GM23338 (cell line): ENCODE measurements around the gene MTREX. TPM values are rescaled to one million over a fixed set of nuclear protein-coding genes. Genes with fewer than 3 reads are reported as not detected.

ENCODE experiments used
- ATAC-seq: fragments of 200-7000 bp; cut with Tn5 transposase; 3 replicates; pipeline ENCODE4 v1.9.1; 2020
- DNase-seq: peaks from one replicate; pipeline ENCODE4 v3.0.0-alpha.2; 2015; ENCODE audit warnings: low spot score
- H2AFZ ChIP-seq: fragments of 200-600 bp; sonication (generic); 2 replicates; pipeline ENCODE4 v1.8.0; 2016; ENCODE audit warnings: antibody characterized with exemption, mild to moderate bottlenecking, moderate library complexity
- H3F3A ChIP-seq: fragments of 200-600 bp; sonication (generic); replicated peaks from 2 replicates; pipeline ENCODE4 v1.8.0; 2017; ENCODE audit warnings: antibody characterized with exemption, mixed run types, low read depth
- H3K27ac ChIP-seq: fragments of 200-600 bp; sonication (generic); 2 replicates; pipeline ENCODE4 v1.6.1; 2016; ENCODE audit warnings: low read depth
- H3K27me3 ChIP-seq: fragments of 200-600 bp; sonication (generic); 2 replicates; pipeline ENCODE4 v1.8.0; 2016; ENCODE audit warnings: mild to moderate bottlenecking, mixed run types, moderate library complexity; ENCODE audit not compliant: insufficient read depth
- H3K36me3 ChIP-seq: fragments of 200-600 bp; sonication (generic); 2 replicates; pipeline ENCODE4 v1.8.0; 2016; ENCODE audit warnings: mild to moderate bottlenecking; ENCODE audit not compliant: insufficient read depth
- H3K4me1 ChIP-seq: fragments of 200-600 bp; sonication (generic); 2 replicates; pipeline ENCODE4 v1.8.0; 2016; ENCODE audit warnings: mild to moderate bottlenecking, moderate library complexity; ENCODE audit not compliant: insufficient read depth
- H3K4me2 ChIP-seq: fragments of 200-600 bp; sonication (generic); 2 replicates; pipeline ENCODE4 v1.7.1; 2017; ENCODE audit warnings: mixed run types
- H3K4me3 ChIP-seq: fragments of 200-600 bp; sonication (generic); 2 replicates; pipeline ENCODE4 v1.6.1; 2016; ENCODE audit warnings: mixed run types
- H3K79me2 ChIP-seq: fragments of 200-600 bp; sonication (generic); replicated peaks from 2 replicates; pipeline ENCODE4 v1.8.0; 2017; ENCODE audit warnings: mild to moderate bottlenecking; ENCODE audit not compliant: insufficient read depth
- H3K9me2 ChIP-seq: fragments of 200-600 bp; sonication (generic); 2 replicates; pipeline ENCODE4 v1.8.0; 2017; ENCODE audit not compliant: insufficient read depth
- H4K20me1 ChIP-seq: fragments of 200-600 bp; sonication (generic); replicated peaks from 2 replicates; pipeline ENCODE4 v1.8.0; 2017; ENCODE audit warnings: mild to moderate bottlenecking; ENCODE audit not compliant: insufficient read depth
- H3K27ac Mint-ChIP-seq: 2 replicates; pipeline ENCODE4 v1.8.0; 2020; ENCODE audit warnings: inconsistent platforms, mild to moderate bottlenecking, moderate library complexity, mixed read lengths
- H3K27me3 Mint-ChIP-seq: 3 replicates; pipeline ENCODE4 v1.8.0; 2022; ENCODE audit warnings: low read depth, mild to moderate bottlenecking, moderate library complexity, mixed read lengths, inconsistent platforms; ENCODE audit not compliant: insufficient read depth, poor library complexity
- H3K36me3 Mint-ChIP-seq: 3 replicates; pipeline ENCODE4 v1.8.0; 2021; ENCODE audit warnings: low read depth, mild to moderate bottlenecking, inconsistent platforms, moderate library complexity, mixed read lengths
- H3K4me1 Mint-ChIP-seq: 3 replicates; pipeline ENCODE4 v1.8.0; 2020; ENCODE audit warnings: mild to moderate bottlenecking, inconsistent platforms, mixed read lengths
- H3K4me3 Mint-ChIP-seq: 3 replicates; pipeline ENCODE4 v1.8.0; 2021; ENCODE audit warnings: moderate library complexity, mild to moderate bottlenecking, inconsistent platforms, mixed read lengths
- H3K9me3 Mint-ChIP-seq: 3 replicates; pipeline ENCODE4 v1.8.0; 2020; ENCODE audit warnings: moderate library complexity, mild to moderate bottlenecking, inconsistent platforms, mixed read lengths
- CREB1 ChIP-seq: fragments of 250-450 bp; sonication (Bioruptor Pico); IDR thresholded peaks from 2 replicates; pipeline ENCODE4 v1.5.0; 2020; ENCODE audit warnings: low read depth, mild to moderate bottlenecking, moderate library complexity
- ETS1 ChIP-seq: IDR thresholded peaks from 2 replicates; pipeline ENCODE4 v1.6.1; 2016; ENCODE audit warnings: antibody characterized with exemption
- EZH2 ChIP-seq: fragments of 200-600 bp; sonication (generic); IDR thresholded peaks from one replicate; pipeline ENCODE4 v1.8.0; 2017; ENCODE audit warnings: antibody characterized with exemption, mild to moderate bottlenecking, low read depth; ENCODE audit not compliant: unreplicated experiment
- EZH2phosphoT487 ChIP-seq: fragments of 200-600 bp; sonication (generic); IDR thresholded peaks from one replicate; pipeline ENCODE4 v1.8.1; 2018; ENCODE audit warnings: antibody characterized with exemption; ENCODE audit not compliant: unreplicated experiment
- JUNB ChIP-seq: IDR thresholded peaks from one replicate; pipeline ENCODE4 v1.6.1; 2016; ENCODE audit warnings: antibody characterized with exemption; ENCODE audit not compliant: unreplicated experiment
- NANOG ChIP-seq: IDR thresholded peaks from 2 replicates; pipeline ENCODE4 v1.6.1; 2016; ENCODE audit warnings: antibody characterized with exemption, borderline replicate concordance
- POLR2AphosphoS5 ChIP-seq: IDR thresholded peaks from 2 replicates; pipeline ENCODE4 v1.6.1; 2016; ENCODE audit warnings: antibody characterized with exemption, low read depth
- STAT1 ChIP-seq: IDR thresholded peaks from one replicate; pipeline ENCODE4 v1.6.1; 2016; ENCODE audit warnings: antibody characterized with exemption; ENCODE audit not compliant: unreplicated experiment
- ZNF114 ChIP-seq: fragments of 250-450 bp; sonication (Bioruptor Pico); IDR thresholded peaks from 2 replicates; pipeline ENCODE4 v1.5.0; 2020; ENCODE audit warnings: mild to moderate bottlenecking, moderate library complexity
- ZNF331 ChIP-seq: fragments of 250-450 bp; sonication (Bioruptor Pico); IDR thresholded peaks from 2 replicates; pipeline ENCODE4 v1.5.0; 2020; ENCODE audit warnings: low read depth, mild to moderate bottlenecking, moderate library complexity
- ZNF462 ChIP-seq: fragments of 250-450 bp; sonication (Bioruptor Pico); IDR thresholded peaks from 2 replicates; pipeline ENCODE4 v1.5.0; 2020; ENCODE audit warnings: mild to moderate bottlenecking, moderate library complexity
- polyA plus RNA-seq: library from polyadenylated mRNA; unstranded; fragments of >200 nt; fragmentation: Nextera tagmentation; extraction: Ambion mirVana; gene quantifications from 2 replicates; pipeline ENCODE4 v1.2.1, GENCODE V29; 2016
- total RNA-seq: library from RNA; depleted of rRNA; stranded (reverse); fragments of >200 nt; shearing (Covaris generic); gene quantifications from 2 replicates; pipeline ENCODE4 v1.2.3, GENCODE V29; 2014
- TF ChIP-seq, protein P1 (sequence below): IDR thresholded peaks from one replicate; pipeline ENCODE4 v1.6.1; 2018; ENCODE audit warnings: antibody characterized with exemption; ENCODE audit not compliant: unreplicated experiment
- TF ChIP-seq, protein P2 (sequence below), 2 experiments: fragments of 200-600 bp in 1 of 2; sonication (generic) in 1 of 2; conservative IDR thresholded peaks; 2 replicates each; pipeline versions ENCODE4 v1.5.1 to v1.6.1; 2016 to 2017; ENCODE audit warnings: antibody characterized with exemption in 2 of 2, low read depth in 2 of 2, mild to moderate bottlenecking in 2 of 2, moderate library complexity in 1 of 2

The MTREX gene
- total and polyA plus RNA-seq, 2 experiments from 2014 or later = 47.5 to 94.9 TPM

- H3K9me3 Mint-ChIP-seq = no peaks in the 10 kb centered on the region
- H3K4me1 Mint-ChIP-seq = no peaks in the 10 kb centered on the region
- no peak overlapping the region for H3K27ac Mint-ChIP-seq
- H3K36me3 ChIP-seq = peaks cover 29% of the 10 kb centered on the region
- no peaks in the 10 kb centered on the region for H3K79me2 ChIP-seq
- H3K4me2 ChIP-seq = no peak overlapping the region
- no peaks in the 10 kb centered on the region for H3K9me2 ChIP-seq
- ATAC-seq (no peak), DNase-seq (no peak)
- H3K4me1 ChIP-seq = no peaks in the 10 kb centered on the region
- no peaks in the 10 kb centered on the region for H3F3A ChIP-seq
- no peaks in the 10 kb centered on the region for H4K20me1 ChIP-seq
- no peak overlapping the region for H3K27ac ChIP-seq
- no peaks in the 10 kb centered on the region for H3K27me3 Mint-ChIP-seq
- H3K27me3 ChIP-seq = no peaks in the 10 kb centered on the region
- no peak overlapping the region for H3K4me3 ChIP-seq
- H3K36me3 Mint-ChIP-seq = peaks cover 32% of the 10 kb centered on the region
- TF ChIP-seq POLR2AphosphoS5 (no peak), EZH2phosphoT487 (no peak), ZNF462 (no peak), EZH2 (no peak), STAT1 (no peak), ZNF114 (CRISPR knock-in tag) (no peak), ZNF331 (CRISPR knock-in tag) (no peak), ETS1 (no peak), CREB1 (no peak), JUNB (no peak), NANOG (no peak)
- TF ChIP-seq, protein P1, sequence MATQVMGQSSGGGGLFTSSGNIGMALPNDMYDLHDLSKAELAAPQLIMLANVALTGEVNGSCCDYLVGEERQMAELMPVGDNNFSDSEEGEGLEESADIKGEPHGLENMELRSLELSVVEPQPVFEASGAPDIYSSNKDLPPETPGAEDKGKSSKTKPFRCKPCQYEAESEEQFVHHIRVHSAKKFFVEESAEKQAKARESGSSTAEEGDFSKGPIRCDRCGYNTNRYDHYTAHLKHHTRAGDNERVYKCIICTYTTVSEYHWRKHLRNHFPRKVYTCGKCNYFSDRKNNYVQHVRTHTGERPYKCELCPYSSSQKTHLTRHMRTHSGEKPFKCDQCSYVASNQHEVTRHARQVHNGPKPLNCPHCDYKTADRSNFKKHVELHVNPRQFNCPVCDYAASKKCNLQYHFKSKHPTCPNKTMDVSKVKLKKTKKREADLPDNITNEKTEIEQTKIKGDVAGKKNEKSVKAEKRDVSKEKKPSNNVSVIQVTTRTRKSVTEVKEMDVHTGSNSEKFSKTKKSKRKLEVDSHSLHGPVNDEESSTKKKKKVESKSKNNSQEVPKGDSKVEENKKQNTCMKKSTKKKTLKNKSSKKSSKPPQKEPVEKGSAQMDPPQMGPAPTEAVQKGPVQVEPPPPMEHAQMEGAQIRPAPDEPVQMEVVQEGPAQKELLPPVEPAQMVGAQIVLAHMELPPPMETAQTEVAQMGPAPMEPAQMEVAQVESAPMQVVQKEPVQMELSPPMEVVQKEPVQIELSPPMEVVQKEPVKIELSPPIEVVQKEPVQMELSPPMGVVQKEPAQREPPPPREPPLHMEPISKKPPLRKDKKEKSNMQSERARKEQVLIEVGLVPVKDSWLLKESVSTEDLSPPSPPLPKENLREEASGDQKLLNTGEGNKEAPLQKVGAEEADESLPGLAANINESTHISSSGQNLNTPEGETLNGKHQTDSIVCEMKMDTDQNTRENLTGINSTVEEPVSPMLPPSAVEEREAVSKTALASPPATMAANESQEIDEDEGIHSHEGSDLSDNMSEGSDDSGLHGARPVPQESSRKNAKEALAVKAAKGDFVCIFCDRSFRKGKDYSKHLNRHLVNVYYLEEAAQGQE = no peak
- TF ChIP-seq, protein P2, sequence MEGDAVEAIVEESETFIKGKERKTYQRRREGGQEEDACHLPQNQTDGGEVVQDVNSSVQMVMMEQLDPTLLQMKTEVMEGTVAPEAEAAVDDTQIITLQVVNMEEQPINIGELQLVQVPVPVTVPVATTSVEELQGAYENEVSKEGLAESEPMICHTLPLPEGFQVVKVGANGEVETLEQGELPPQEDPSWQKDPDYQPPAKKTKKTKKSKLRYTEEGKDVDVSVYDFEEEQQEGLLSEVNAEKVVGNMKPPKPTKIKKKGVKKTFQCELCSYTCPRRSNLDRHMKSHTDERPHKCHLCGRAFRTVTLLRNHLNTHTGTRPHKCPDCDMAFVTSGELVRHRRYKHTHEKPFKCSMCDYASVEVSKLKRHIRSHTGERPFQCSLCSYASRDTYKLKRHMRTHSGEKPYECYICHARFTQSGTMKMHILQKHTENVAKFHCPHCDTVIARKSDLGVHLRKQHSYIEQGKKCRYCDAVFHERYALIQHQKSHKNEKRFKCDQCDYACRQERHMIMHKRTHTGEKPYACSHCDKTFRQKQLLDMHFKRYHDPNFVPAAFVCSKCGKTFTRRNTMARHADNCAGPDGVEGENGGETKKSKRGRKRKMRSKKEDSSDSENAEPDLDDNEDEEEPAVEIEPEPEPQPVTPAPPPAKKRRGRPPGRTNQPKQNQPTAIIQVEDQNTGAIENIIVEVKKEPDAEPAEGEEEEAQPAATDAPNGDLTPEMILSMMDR (conservative IDR thresholded peaks at IDR 0.05; ENCODE audit: low read depth in 2 of 2) = no peak
- H3K4me3 Mint-ChIP-seq = no peak overlapping the region
- H2AFZ ChIP-seq = no peak overlapping the region
These were observed 18.0 kb upstream of the MTREX start for GRCh38 chr5:55289808-55290207.
